IgD-negative memory B cell (primary cell): ENCODE results near the gene CAMKMT. TPM values are rescaled to one million over a fixed set of nuclear protein-coding genes. Genes with fewer than 3 reads are reported as not detected.

Source experiments
- H3K27ac Mint-ChIP-seq, 3 donors: one replicate each; pipeline ENCODE4 v1.8.0; 2020 to 2022; ENCODE audit warnings: mild to moderate bottlenecking in 3 of 3, mixed read lengths in 3 of 3, moderate library complexity in 1 of 3
- H3K27me3 Mint-ChIP-seq: one replicate; pipeline ENCODE4 v1.8.0; 2021; ENCODE audit warnings: mixed read lengths
- H3K36me3 Mint-ChIP-seq: one replicate; pipeline ENCODE4 v1.8.0; 2020; ENCODE audit warnings: mild to moderate bottlenecking, mixed read lengths
- H3K4me1 Mint-ChIP-seq, 3 donors: one replicate each; pipeline ENCODE4 v1.8.0; 2020 to 2022; ENCODE audit warnings: mixed read lengths in 3 of 3, mild to moderate bottlenecking in 1 of 3
- H3K4me3 Mint-ChIP-seq, 4 donors: one replicate each; pipeline ENCODE4 v1.8.0; 2020 to 2022; ENCODE audit warnings: mild to moderate bottlenecking in 4 of 4, mixed read lengths in 4 of 4, moderate library complexity in 3 of 4
- H3K9me3 Mint-ChIP-seq, 3 donors: one replicate each; pipeline ENCODE4 v1.8.0; 2020 to 2021; ENCODE audit warnings: mixed read lengths in 3 of 3, mild to moderate bottlenecking in 1 of 3
- polyA plus RNA-seq: library from polyadenylated mRNA; unstranded; fragments of 300-500 nt; fragmentation: Illumina TruSeq; gene quantifications from one replicate; pipeline ENCODE4 v1.2.3, GENCODE V29; 2021

The CAMKMT gene
- polyA plus RNA-seq, 1 donor from 2014 or later = 12.2 TPM

DNA sequence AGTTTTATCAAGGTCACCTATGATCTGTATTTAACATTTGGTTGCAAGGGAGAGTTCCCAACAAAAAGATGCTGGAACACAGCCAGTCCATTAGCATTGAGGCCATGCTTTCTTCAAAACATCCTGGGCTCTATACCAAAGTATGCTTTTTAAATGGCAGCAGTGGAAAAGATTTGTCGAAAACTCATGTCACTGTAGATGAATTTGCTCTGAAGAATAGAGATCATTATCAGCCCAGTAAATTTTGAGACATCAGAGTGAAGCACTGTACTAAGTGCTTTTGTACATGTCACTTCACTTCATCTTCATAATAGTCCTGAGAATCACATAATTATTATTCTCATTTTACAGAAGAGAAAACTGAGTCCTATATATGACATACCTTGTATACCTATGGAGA is 189.8 kb downstream of the CAMKMT start:
- Mint-ChIP-seq H3K27me3 (no peaks in the 10 kb centered on the region), H3K27ac (no peak overlapping the region), H3K9me3 (peaks cover 0 to 1% (median 0%) of the 10 kb centered on the region in 3 donors), H3K4me3 (no peak overlapping the region), H3K4me1 (peaks cover 0 to 3% (median 0%) of the 10 kb centered on the region in 3 donors), H3K36me3 (peaks cover 23% of the 10 kb centered on the region)

DNA sequence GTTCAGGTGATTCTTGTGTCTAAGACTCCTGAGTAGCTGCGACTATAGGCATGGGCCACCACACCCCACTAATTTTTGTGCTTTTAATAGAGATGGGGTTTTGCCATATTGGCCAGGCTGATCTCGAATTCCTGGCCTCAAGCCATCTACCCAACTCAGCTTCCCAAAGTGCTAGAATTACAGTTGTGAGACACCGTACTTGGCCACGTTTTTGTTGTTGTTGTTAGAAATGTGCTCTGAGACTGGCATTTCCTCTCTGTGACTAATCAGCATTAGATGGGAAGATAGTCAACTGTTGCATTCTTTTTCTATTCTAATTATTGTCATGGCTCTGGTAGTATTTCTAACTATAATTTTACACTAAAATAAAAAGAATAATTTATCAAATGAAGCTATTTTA is 191.7 kb downstream of the CAMKMT start:
- H3K4me3 Mint-ChIP-seq = no peak overlapping the region
- peaks cover 23% of the 10 kb centered on the region for H3K36me3 Mint-ChIP-seq
- H3K27ac Mint-ChIP-seq = no peak overlapping the region
- H3K4me1 Mint-ChIP-seq = peaks cover 0 to 1% (median 0%) of the 10 kb centered on the region in 3 donors
- H3K27me3 Mint-ChIP-seq = no peaks in the 10 kb centered on the region
- H3K9me3 Mint-ChIP-seq = peaks cover 0 to 1% (median 0%) of the 10 kb centered on the region in 3 donors

DNA sequence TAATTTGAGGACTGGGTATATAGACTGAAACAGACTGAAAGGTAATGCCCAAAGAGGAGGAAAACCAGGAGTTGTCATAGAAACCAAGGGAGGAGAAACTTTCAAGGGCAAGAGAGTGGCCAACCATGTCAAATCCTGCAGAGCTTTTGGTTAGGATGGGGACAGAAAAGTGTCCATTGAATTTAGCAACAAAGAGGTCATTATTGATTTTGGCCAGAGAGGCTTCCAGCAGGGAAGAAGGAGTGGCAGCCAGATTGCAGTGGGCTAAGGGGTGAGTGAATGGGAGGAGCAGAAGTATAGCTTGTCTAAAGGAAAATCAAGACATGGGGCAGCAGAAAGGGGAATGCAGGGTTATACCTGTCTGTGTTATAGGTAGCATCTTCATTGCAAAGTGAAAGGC is 194.0 kb downstream of the CAMKMT start:
- peaks cover 12% of the 10 kb centered on the region for H3K36me3 Mint-ChIP-seq
- no peak overlapping the region for H3K27ac Mint-ChIP-seq
- H3K4me1 Mint-ChIP-seq = peaks cover 0 to 3% (median 2%) of the 10 kb centered on the region in 3 donors
- peak overlapping the region in 2 of 4 donors; percentile 23 to 51 for H3K4me3 Mint-ChIP-seq
- H3K27me3 Mint-ChIP-seq = no peaks in the 10 kb centered on the region
- H3K9me3 Mint-ChIP-seq = peaks cover 0 to 1% (median 0%) of the 10 kb centered on the region in 3 donors

DNA sequence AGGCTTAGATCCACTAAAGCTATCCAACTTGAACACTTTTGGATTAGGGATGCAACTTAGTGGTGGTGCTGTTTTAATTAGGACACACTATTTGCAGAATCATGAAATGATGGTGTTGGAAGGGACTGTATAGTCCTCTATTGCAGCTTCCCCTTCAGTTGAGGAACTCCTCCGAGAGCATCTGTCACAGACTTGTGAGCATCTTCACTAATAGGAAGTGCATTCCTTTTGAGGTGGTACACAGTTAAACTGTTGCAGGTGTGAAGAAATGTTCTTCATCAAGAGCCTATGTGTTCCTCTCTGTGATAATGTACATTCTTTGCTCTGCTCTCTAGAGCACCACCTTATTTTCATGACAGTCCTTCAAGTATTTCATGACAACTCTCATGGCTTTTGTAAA is 197.4 kb downstream of the CAMKMT start:
- peaks cover 0 to 3% (median 2%) of the 10 kb centered on the region in 3 donors for H3K4me1 Mint-ChIP-seq
- no peaks in the 10 kb centered on the region for H3K27me3 Mint-ChIP-seq
- no peak overlapping the region for H3K27ac Mint-ChIP-seq
- H3K9me3 Mint-ChIP-seq = no peaks in the 10 kb centered on the region
- no peak overlapping the region for H3K4me3 Mint-ChIP-seq
- peaks cover 5% of the 10 kb centered on the region for H3K36me3 Mint-ChIP-seq

DNA sequence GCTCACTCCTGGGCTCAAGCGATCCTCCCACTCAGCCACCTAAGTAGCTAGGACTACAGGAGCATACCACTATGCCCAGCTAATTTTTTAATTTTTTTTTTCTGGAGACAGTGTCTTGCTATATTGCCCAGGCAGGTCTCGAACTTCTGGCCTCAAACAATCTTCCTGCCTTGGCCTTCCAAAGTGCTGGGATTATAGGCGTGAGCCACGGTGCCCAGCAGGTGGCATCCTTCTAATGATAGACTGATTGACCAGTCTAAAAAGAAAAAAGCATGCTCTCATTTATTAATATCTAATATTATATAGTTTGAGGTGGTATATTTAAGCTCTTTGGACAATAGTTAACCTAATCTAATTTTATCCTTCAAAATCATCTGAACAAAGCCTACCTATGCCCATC is 198.6 kb downstream of the CAMKMT start:
- Mint-ChIP-seq H3K9me3 (no peaks in the 10 kb centered on the region), H3K27ac (no peak overlapping the region), H3K4me1 (peaks cover 0 to 3% (median 2%) of the 10 kb centered on the region in 3 donors), H3K27me3 (no peaks in the 10 kb centered on the region), H3K36me3 (peaks cover 5% of the 10 kb centered on the region), H3K4me3 (no peak overlapping the region)

DNA sequence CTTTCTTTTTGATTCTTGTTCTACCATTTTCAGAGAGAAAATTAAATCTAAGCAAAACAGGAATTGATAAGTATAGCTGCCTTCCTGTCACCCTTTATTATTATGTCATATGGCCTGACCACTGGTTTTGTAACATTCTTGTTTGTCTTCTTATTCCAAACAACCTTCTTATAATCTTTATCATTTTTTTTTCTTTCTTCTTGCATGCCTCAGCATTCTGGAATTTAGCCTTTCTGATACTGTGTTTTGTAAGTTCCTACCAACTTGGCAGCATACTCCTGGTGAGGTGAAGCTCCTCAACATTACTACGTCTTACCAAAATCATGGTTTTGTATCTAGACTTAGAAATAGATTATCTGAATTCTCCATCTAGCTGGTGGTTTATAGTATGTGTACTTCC is 199.2 kb downstream of the CAMKMT start:
- Mint-ChIP-seq H3K9me3 (no peaks in the 10 kb centered on the region), H3K27ac (no peak overlapping the region), H3K4me1 (peaks cover 0 to 3% (median 2%) of the 10 kb centered on the region in 3 donors), H3K27me3 (no peaks in the 10 kb centered on the region), H3K4me3 (no peak overlapping the region), H3K36me3 (peaks cover 4% of the 10 kb centered on the region)

GRCh38 chr2:44562737-44563136 is 201.0 kb downstream of the CAMKMT start:
- Mint-ChIP-seq H3K36me3 (peaks cover 5% of the 10 kb centered on the region), H3K27me3 (no peaks in the 10 kb centered on the region), H3K4me3 (no peak overlapping the region), H3K27ac (no peak overlapping the region), H3K9me3 (no peaks in the 10 kb centered on the region), H3K4me1 (peaks cover 0 to 3% (median 2%) of the 10 kb centered on the region in 3 donors)

GRCh38 chr2:44564752-44565151 is 203.0 kb downstream of the CAMKMT start:
- Mint-ChIP-seq H3K4me1 (peaks cover 0 to 2% (median 0%) of the 10 kb centered on the region in 3 donors), H3K9me3 (no peaks in the 10 kb centered on the region), H3K36me3 (peaks cover 5% of the 10 kb centered on the region), H3K27ac (no peak overlapping the region), H3K27me3 (no peaks in the 10 kb centered on the region), H3K4me3 (no peak overlapping the region)

DNA sequence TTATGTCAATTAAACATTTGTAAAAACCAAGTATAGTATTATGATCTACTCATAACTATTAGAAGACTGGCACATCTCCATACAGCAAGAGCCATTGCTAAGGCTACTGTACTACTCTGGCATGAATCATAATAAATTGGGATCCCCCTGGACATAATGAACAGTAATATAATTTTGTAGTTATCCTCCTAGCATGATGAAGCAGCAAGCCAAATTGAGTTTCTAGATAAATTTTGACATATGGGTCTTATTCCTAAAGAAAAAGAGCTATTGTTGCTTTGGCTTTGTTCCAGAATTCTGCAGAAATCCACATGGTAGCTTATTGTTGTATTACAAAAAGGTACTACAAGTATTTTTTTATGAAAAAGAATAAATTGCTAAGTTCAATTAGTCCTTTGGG is 204.3 kb downstream of the CAMKMT start:
- Mint-ChIP-seq H3K27me3 (no peaks in the 10 kb centered on the region), H3K9me3 (no peaks in the 10 kb centered on the region), H3K27ac (no peak overlapping the region), H3K4me1 (peaks cover 0 to 3% (median 2%) of the 10 kb centered on the region in 3 donors), H3K36me3 (peaks cover 5% of the 10 kb centered on the region), H3K4me3 (no peak overlapping the region)

- no peaks in the 10 kb centered on the region for H3K27me3 Mint-ChIP-seq
Measured at GRCh38 chr2:44569491-44569890, 207.7 kb downstream of the CAMKMT start.

DNA sequence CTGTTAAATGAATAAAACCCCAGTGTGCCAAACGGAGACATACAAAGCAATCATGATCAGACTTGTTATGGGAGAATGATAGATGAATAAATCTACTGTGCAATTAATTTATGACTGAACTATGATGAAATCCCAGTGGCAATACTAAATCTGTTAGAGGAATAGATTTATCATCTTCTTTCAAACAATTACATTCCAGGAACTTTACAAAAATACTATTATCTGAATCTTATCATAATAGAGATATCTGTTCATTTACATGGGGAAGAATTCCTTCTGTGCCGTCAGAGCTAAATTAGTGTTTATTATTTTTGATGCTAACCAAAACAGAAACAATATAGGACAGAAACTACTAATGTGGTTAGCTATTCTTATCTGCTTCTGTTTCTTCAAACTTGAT is 208.5 kb downstream of the CAMKMT start:
- Mint-ChIP-seq H3K4me1 (peaks cover 2 to 3% (median 2%) of the 10 kb centered on the region in 3 donors), H3K27ac (no peak overlapping the region), H3K4me3 (no peak overlapping the region), H3K27me3 (no peaks in the 10 kb centered on the region), H3K9me3 (no peaks in the 10 kb centered on the region), H3K36me3 (peaks cover 4% of the 10 kb centered on the region)

More at GRCh38 chr2:44569491-44569890, 207.7 kb downstream of the CAMKMT start:
- Mint-ChIP-seq H3K4me3 (no peak overlapping the region), H3K4me1 (peaks cover 2 to 3% (median 2%) of the 10 kb centered on the region in 3 donors), H3K27ac (no peak overlapping the region), H3K9me3 (no peaks in the 10 kb centered on the region), H3K36me3 (peaks cover 4% of the 10 kb centered on the region)

- no peak overlapping the region for H3K27ac Mint-ChIP-seq
- H3K4me3 Mint-ChIP-seq = no peak overlapping the region
- H3K4me1 Mint-ChIP-seq = peaks cover 2 to 3% (median 2%) of the 10 kb centered on the region in 3 donors
- no peaks in the 10 kb centered on the region for H3K27me3 Mint-ChIP-seq
- H3K9me3 Mint-ChIP-seq = no peaks in the 10 kb centered on the region
- peaks cover 2% of the 10 kb centered on the region for H3K36me3 Mint-ChIP-seq
Measured at GRCh38 chr2:44570777-44571176, 209.0 kb downstream of the CAMKMT start.

- Mint-ChIP-seq H3K9me3 (no peaks in the 10 kb centered on the region), H3K27ac (no peak overlapping the region), H3K4me3 (no peak overlapping the region), H3K36me3 (no peaks in the 10 kb centered on the region), H3K27me3 (no peaks in the 10 kb centered on the region), H3K4me1 (peaks cover 2 to 8% (median 2%) of the 10 kb centered on the region in 3 donors)
Measured at GRCh38 chr2:44572196-44572900, 210.6 kb downstream of the CAMKMT start.

DNA sequence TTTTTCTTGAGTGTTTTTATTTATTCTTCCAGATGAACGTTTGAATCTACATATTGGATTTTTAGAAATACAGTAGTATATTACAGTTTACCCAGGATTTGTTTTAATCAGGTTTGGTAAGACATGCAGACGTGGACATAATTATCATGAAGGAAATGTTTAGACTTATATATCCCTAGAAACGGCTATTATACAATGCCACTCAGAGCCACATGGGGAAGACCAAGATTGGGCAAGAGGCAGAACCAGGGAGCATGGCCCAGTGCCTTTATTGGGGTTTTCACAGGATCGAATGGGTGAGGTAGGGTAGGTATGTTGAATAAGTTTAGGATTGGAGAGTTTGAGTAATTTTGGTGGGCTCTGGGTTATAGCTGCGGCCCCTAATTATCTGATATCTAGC is 212.2 kb downstream of the CAMKMT start:
- Mint-ChIP-seq H3K4me3 (no peak overlapping the region), H3K27me3 (no peaks in the 10 kb centered on the region), H3K27ac (no peak overlapping the region), H3K4me1 (peaks cover 8 to 16% (median 12%) of the 10 kb centered on the region in 3 donors), H3K9me3 (no peaks in the 10 kb centered on the region), H3K36me3 (no peaks in the 10 kb centered on the region)

GRCh38 chr2:44578471-44579093 is 216.8 kb downstream of the CAMKMT start:
- Mint-ChIP-seq H3K4me3 (peak overlapping the region in 3 of 4 donors; percentile 14 to 76 (median 31)), H3K27ac (peak overlapping the region in 2 of 3 donors; percentile 43 to 48), H3K9me3 (no peaks in the 10 kb centered on the region), H3K36me3 (no peaks in the 10 kb centered on the region), H3K27me3 (no peaks in the 10 kb centered on the region), H3K4me1 (peaks cover 8 to 13% (median 13%) of the 10 kb centered on the region in 3 donors)
